Stimulated activated CD4-positive, alpha-beta T cell treated with anti-CD3 and anti-CD28 coated beads, Interleukin-12 subunit alpha, Interleukin-12 subunit beta, amount 100 ng/mL, for 48 hours (primary cell): Measurements from ENCODE around the gene PHF23.

Experiments used
- DNase-seq, 3 donors: peaks; one replicate each; pipeline ENCODE4 v3.0.0-alpha.2; 2020; ENCODE audit warnings: low read depth in 2 of 3, low spot score in 1 of 3

PHF23 gene

DNA sequence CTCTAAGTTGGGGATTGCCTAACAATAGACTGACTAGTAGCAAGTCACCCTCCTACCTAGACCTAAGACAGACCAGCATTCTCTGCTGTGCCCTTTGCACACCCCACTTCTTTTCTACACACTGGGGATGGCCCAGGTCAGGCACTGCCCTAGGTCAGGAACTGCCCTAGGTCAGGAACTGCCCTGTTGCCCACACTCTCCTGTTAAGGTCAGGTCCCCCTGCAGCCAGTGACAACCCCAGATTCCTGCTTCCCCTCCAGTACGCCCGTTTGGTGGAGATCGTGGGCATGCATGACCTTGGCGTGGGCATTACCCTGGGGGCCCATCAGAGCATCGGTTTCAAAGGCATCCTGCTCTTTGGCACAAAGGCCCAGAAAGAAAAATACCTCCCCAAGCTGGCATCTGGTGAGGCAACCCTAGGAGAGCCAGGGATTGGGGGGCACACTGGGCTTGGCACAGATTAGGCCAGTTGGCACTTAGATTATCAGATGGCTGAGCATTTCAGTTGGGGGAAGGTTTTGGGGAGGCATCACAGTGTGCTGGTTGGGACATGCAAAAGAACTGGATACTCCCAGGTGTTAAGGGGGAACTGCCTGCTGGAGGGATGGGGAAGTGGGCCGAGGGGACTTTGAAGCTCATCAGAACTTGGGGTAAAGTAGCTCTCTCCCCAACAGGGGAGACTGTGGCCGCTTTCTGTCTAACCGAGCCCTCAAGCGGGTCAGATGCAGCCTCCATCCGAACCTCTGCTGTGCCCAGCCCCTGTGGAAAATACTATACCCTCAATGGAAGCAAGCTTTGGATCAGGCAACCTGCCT lies 17.8 kb downstream of the PHF23 start:
- DNase-seq, result no peak

DNA sequence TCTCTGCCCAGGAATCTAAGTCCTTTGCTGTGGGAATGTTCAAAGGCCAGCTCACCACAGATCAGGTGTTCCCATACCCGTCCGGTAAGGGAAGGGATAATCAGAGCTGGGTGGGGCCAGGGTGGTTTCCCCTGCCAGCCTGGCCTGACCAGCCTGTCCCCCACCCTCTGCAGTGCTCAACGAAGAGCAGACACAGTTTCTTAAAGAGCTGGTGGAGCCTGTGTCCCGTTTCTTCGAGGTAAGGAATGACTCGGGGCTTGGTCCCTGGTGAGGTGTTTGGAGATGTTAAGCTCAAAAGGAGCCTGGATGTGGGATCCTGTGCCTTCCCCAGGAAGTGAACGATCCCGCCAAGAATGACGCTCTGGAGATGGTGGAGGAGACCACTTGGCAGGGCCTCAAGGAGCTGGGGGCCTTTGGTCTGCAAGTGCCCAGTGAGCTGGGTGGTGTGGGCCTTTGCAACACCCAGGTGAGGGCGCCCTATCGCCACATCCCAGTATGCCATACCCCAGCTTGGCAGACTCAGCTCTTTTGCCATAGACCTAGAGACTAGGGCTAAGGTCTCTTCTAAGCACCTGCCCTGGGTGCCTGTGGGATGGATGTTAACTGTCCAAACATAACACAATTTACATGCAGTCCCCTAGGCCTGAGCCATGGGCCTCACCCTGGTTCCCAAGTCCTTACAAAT lies 18.5 kb downstream of the PHF23 start:
- DNase-seq, result peak in 2 of 3 donors; percentile 45 to 47

DNA sequence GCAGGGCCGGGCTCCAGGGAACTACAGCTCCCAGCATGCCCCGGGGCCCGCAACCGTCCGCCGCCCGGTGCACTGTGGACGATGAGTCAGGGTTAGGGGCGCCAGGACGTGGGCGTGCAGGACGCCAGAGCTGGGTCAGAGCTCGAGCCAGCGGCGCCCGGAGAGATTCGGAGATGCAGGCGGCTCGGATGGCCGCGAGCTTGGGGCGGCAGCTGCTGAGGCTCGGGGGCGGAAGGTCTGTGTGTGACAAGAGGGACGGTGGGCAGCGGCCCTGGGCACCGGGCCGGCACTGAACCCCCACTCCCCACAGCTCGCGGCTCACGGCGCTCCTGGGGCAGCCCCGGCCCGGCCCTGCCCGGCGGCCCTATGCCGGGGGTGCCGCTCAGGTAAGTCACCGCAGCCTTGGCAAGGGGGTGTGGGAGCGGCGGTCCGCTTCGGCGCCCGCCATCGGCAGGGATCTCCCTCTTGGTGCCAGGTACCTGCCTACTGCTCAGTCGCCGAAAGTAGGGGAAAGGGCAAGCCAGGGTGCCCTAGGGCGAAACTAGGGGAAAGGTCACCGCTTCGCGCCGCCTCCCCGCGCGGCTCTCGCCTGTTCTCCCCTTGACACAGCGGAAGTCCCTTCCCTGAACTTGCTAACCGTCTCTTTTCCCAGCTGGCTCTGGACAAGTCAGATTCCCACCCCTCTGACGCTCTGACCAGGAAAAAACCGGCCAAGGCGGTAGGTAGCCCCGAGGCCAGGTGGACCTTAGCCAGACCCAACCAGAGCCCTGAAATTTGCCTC lies 19.3 kb downstream of the PHF23 start, which contains the start of the genes ACADVL and DLG4:
Gene ACADVL, plus strand, starts transcription at position 127 of the 781 bp plus-strand sequence. Its CDS starts 47 bp downstream, at position 174.
Gene DLG4, minus strand, starts transcription at position 25 of the 781 bp plus-strand sequence.
- peak; percentile 71 to 80 (median 74) for DNase-seq

DNA sequence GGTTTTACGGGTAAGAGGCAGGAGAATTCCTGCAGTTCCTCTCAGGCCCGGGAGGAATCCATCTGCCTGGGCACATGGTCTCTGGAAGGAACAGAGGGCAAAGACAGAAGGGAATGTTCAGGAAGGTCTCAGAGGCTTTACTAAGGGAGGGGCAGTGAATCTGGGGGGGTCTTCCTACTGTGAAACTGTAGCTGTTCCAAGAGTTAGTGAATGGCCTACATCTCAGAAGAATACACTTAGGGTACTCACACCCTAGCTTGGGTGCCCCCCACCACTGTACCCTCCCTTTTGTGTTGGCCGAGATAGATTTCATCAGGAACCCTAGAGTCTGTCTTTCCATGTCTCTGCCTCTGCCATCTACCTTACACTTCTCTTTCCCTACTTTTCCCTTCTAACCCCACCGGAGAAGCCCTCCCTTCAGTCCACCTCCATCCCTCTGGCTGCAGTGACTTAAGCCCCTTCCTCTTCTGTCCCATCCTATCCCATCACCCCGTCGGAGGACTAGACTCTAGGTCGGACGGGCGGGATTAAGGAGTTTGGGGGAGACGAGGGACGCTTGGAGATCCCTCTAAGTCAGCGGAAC lies 19.9 kb downstream of the PHF23 start:
- DNase-seq, result no peak

DNA sequence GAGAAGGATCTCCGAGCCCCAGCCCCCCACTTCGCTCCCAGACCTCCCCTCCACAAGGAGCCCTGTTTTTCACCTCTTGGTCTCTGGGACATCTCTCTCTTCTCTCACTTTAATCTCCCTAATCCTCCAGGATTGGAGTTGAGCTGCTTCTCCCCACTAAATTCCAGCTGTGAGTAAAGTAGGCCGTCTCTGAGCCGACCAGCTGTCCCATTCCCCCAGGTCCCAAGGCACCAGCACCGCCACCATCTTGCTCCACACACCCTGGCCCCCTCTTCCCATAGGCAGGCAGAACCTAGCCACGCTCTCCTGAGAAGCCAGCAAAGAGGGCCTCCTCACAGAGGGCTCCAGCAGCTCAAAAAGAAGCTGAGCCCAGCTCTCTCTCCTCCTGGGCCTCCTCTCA lies 20.5 kb downstream of the PHF23 start:
- no peak for DNase-seq

DNA sequence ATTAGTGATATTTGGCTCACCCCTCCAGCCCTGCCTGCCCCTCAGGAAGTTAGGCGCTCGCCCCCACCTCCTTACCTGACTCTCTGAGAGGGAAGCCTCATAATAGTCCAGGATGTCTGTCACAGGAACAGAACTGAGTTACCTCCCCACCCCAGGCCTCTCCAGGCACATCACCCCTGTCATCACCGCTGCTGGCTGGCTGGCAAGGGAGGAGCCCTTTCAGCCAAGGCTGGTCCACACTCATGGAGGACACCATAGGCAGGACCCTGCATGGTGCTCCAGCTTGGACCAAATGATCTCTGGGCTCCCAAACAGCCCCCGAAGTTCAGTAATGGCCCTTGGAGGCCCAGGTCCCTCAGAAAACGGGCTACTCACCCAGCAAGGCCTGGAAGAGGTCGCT lies 21.1 kb downstream of the PHF23 start:
- DNase-seq, result no peak

DNA sequence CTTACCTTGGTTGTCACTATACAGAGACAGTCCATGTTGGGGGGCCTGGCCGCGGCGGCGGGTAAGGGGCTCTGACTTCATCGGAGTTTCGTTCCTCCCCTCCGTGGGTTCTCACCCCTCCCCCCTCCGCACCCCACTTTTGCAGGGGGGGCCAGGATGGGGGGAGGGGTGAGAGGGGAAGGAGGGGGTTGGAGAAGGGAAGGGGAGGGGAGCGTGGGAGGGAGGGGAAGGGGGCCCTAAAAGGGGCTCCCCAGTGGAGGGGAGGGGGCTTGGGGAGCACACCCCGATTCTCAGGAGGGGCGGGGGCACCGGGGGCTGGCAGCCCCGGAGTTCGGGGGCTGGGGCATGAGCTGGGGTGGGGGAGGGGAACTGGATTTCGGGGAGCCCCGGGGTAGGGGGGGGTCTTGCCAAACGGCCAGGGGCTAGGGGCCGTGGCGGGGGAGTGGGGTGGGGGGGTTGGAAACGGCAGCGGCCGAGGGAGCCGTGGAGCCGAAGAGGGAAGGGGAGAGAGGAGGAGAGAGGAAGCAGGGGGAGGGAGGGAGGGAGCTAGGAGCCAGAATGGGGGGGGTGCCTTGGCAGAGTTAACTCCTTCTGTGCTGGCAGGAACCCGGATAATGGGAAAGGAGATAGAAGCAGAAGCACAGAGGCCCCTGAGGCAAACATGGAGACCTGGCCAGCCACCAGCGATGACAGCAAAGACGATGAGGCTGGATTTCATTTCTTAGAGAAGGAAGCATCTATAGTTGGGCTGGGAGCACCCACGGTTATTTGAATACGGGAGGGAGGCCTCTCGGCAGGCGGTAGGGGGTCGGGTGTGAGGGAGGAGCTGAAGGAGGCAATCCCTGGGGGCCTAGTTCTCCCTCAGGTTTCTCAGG lies 21.9 kb downstream of the PHF23 start:
- DNase-seq, result no peak

DNA sequence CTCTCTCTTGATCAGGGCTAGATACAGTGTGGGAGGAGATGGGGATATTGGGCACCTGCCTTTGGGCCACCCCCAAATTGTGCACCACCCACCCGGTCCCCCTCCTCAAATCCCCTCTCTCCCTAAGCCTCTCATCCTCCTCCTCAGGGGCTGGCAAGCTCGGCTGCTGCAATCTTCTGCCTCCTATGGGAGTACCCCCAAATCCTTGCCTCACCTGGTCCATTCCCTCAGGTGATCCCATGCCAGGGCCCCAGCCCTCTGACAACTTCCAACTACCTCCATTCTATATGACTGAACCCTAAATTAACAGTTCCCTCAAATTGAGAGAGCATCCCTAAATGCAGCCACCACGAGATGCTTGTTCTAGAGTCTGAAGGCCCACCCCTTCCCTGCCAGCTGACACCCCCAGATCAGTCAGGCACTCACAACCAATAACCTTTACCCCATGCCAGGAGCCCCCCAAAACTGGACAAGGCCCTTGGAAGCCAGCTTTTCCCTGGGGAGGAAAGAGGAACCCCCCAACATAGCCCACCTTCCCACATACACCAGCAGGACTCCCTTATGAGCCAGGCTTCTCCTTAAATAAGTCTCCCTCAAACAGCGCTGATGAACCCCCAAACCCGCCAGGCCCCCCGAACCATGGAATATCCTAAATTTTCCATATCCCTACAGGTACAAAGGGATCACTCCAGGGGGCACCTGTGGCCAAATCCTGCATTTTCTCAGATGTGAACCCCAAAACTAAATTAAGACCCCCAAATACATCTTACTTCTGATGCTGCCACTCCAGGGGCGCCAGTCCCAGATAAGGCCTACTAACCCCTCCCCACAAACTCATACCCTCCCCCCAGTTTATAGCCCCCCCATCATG lies 22.8 kb downstream of the PHF23 start:
- no peak for DNase-seq

DNA sequence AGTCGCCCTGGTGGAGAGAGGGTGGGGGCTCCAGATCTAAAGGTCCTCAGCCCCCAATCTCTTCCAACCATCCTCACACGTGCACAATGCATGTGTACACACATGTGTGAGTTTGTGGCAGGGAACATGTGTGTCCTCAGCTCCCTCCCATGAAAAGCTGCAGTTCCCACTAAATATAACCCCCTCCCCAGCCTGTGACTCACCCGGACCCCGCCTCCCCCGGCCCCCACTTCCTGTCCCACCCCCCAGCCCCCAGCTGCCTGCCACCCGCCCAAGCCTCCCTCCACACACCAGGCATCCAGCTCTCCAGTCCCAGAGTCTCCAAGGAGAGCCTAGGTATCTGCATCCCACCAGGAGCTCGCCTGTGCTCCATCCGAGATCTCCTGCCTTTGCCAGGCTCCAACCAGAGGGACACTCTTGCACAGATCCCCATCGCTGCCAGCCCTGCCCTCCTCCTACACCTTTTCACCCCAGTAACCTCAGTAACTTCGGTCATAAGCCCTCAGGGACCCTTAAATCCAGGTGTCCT lies 23.5 kb downstream of the PHF23 start:
- DNase-seq, result no peak

DNA sequence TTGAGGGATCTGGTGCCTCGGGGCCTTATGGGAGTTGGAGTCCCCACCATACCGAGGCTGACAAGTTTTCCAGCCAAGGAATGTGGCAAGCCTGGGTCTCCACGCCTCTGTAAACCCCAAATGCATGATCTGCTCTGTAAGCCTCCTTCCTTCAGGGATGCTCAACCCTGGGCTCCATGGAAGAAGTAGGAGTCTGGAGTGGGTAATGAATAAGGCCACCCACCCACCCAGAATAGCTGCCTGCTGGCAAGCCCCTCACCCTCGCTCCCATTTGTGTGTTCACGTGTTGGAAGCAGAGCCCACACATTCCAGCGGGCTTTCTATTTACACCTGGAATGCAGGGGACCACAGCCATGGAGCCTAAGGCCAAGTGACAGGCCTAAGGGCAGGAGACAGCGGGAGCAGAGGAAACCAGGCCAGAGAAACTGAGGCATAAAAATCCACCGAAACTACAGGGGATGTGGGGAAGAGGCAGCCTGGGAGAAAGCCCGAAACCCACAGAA lies 24.1 kb downstream of the PHF23 start:
- DNase-seq, result no peak

DNA sequence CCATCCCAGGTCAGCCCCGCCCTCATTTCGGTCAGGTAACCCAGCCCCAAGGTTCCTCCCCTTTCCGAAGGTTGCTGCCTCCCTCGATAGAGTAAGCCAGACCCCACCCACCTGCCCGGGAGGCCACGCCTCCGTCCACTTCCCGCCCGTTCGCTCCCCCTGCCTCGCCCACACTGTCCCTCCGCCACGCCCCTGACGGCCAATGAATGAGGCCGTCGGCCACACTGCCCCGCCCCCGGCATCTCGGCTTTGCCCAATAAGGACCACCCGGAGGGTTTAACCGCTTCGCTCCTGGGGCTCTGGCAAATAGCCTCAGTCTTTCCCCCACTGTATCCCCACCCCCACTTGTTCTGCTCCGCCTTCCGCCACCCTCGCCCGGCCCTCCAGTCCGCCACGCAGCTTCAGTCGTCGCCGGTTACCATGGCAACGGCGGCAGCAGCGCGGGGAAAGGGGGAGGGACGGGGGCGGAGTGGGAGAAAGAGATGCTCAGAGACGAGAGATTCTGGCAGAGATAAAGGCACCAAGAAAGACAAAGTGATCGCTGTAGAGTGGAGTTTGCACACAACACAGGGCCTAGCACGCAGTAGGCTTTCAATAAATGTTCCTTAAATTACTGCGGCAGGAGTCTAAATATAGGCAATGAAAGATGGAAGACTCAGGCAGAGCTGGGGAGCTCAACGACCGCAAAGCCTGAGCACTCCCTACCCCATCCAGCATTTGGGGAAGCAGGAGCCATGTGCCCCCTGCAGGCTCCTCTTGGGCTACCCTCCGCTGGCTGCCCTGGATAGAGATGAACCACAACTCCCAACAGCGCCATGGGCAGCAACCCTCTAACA lies 24.7 kb downstream of the PHF23 start:
- DNase-seq, result peak; percentile 99 to 100 (median 100)

DNA sequence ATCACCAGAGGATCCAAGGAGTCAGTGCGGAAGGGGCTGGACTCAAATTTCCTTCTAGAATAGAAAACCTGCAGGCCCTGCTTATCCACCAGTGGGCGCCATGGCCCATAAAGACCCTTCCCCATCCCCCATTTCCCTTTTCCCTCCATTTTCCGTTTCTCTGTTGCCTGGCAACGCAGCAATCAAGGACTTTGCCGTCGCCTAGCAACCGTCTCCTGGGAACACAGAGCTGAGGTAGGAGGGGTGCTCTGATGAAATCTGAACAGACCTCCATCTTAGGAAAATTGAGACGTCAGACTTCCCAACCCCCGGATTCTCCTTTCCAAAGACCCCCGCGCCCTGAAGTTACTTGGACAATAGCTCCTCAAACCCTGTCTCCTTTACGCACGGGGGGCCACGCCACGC lies 25.4 kb downstream of the PHF23 start:
- peak in 2 of 3 donors; percentile 51 to 61 for DNase-seq

DNA sequence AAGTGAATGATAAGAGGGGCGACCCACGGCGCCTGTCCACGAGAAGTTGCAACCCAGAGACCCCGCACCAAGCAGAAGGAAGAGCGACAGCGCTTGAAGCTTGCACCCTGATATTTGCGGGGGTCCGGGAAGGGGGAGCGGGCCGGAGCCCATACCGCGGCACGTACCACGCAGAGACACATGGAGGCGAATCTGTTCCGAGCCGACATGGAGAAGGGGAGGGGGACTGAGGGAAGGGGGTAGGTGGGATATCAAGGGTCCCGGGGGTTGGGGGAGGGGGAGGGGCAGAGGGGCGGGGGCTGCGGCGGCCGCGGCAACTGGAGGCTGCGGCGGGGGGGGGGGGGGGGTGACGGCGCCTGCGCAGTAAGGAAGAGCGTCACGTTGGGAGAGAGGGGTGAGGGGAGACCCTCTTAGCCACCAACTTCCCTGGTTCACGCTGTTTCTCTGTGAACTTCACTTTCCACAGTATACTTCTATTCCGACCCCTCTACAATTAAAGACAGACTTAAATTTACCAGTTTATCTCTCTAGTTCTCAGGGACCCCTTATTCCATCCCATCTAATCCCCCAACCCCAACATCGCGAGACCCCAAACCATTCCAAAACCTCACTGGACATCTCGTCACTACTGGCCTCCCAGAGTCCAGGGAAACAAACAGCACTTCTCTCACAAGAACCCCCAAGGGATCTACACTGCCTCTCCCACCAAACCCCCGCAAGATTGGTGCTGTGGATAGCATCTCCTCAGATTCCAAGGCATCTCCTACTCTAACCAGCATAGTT lies 27.6 kb downstream of the PHF23 start:
- no peak for DNase-seq

DNA sequence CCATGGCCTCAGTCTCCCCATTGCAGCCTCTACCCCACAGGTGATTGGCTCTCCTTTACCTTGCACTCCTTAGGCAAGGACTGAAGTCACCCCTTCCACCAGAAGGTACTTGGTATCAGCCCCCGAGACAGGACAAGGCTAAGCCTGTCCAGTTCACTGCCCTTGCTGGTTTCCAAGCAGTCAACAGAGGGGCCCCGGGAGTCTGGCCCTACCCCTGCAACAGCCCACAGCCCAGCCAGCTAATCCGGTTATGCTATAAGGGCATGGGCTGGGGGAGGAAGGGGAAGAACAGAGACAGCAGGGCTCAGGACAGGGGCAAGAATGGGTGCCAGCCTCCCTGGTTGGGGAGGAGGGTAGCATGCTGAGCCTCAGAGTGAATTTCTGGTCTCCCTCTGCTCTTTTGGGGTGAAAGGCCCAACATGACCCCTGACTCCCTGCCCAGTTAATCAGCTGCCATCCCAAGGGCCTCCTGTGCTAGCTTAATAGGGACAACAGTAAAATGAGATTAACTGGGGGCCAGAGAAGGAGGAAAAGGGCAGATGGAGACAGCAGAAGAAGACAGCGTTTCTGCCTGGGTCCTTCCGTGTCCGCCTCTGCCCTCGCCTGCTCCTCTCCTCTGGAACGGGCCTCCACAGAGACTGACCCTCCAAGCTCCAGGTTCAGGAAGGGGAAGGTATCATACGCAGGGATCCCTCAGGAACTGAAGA lies 30.4 kb downstream of the PHF23 start:
- DNase-seq, result no peak

DNA sequence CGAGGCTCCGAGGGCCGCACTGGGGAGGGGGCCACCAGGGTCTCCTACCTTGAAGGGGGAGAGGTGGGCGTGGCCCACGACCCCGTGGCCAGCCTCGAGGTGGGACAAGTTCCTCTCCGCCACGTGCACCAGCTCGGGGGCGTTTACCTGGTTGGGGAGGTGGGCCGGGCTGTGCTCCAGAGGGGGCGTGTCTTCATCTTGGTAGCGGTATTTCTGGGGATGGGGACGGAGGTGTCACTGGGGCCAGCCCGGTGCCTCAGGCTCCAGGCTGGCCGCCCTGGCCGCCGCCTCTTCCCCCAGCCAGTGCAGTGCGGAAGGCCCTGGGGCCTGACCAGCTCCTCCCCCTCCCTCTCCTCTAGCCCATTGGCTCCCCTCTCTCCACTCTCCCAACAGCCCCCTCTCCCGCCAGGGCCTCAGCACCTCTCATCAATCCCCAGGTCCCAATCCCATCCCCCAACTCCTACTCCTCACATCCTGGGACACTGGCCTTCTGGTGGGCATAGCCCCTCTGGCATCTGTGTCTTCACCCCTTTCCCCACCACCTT lies 31.2 kb downstream of the PHF23 start:
- DNase-seq, result no peak
